Neural cell (in vitro differentiated cells): ENCODE data around the gene IFI6. TPM values are rescaled to one million over a fixed set of nuclear protein-coding genes. Genes with fewer than 3 reads are reported as not detected.

Experiments
- H2AFZ ChIP-seq: fragments of 200-600, 300-800 bp; sonication (generic), shearing (Covaris generic); 2 replicates; pipeline ENCODE4 v1.6.0; 2014; ENCODE audit warnings: low read depth, mild to moderate bottlenecking, antibody characterized with exemption, low read length, moderate library complexity
- H3F3A ChIP-seq: fragments of 200-600 bp; shearing (Covaris generic); 2 replicates; pipeline ENCODE4 v1.6.1; 2016; ENCODE audit warnings: mild to moderate bottlenecking, moderate library complexity, mixed read lengths, antibody characterized with exemption, low read length; ENCODE audit not compliant: insufficient read depth, poor library complexity, severe bottlenecking
- H3K27ac ChIP-seq: fragments of 200-600, 300-800 bp; sonication (generic), shearing (Covaris generic); 2 replicates; pipeline ENCODE4 v1.5.1; 2014; ENCODE audit warnings: mild to moderate bottlenecking, low read length, moderate library complexity
- H3K27me3 ChIP-seq: fragments of 300-800, 200-600 bp; sonication (generic), shearing (Covaris generic); 2 replicates; pipeline ENCODE4 v1.6.0; 2014; ENCODE audit warnings: mild to moderate bottlenecking, low read depth, low read length, moderate library complexity; ENCODE audit not compliant: insufficient read depth
- H3K36me3 ChIP-seq: fragments of 300-800, 200-600 bp; sonication (generic), shearing (Covaris generic); 2 replicates; pipeline ENCODE4 v1.5.1; 2014; ENCODE audit warnings: mild to moderate bottlenecking, antibody characterized with exemption, low read length, moderate library complexity; ENCODE audit not compliant: insufficient read depth
- H3K4me2 ChIP-seq: fragments of 300-800, 200-600 bp; sonication (generic), shearing (Covaris generic); 2 replicates; pipeline ENCODE4 v1.6.0; 2014; ENCODE audit warnings: mild to moderate bottlenecking, low read length
- H3K4me3 ChIP-seq: fragments of 300-800, 200-600 bp; sonication (generic), shearing (Covaris generic); 2 replicates; pipeline ENCODE4 v1.5.1; 2014; ENCODE audit warnings: mild to moderate bottlenecking, low read length, moderate library complexity
- H3K79me2 ChIP-seq: fragments of 200-600 bp; shearing (Covaris generic); replicated peaks from 2 replicates; pipeline ENCODE4 v1.6.0; 2014; ENCODE audit warnings: mild to moderate bottlenecking, low read length, moderate library complexity; ENCODE audit not compliant: insufficient read depth
- H3K9ac ChIP-seq: fragments of 300-800, 200-600 bp; sonication (generic), shearing (Covaris generic); 2 replicates; pipeline ENCODE4 v1.6.1; 2016; ENCODE audit warnings: mild to moderate bottlenecking, low read length, mixed read lengths
- H3K9me2 ChIP-seq: fragments of 200-600 bp; shearing (Covaris generic); 2 replicates; pipeline ENCODE4 v1.6.1; 2016; ENCODE audit warnings: mild to moderate bottlenecking, low read length, mixed read lengths; ENCODE audit not compliant: insufficient read depth
- H3K9me3 ChIP-seq: fragments of 200-600, 300-800 bp; sonication (generic), shearing (Covaris generic); 2 replicates; pipeline ENCODE4 v1.6.1; 2016; ENCODE audit warnings: mild to moderate bottlenecking, mixed run types, low read length, moderate library complexity, mixed read lengths
- H4K20me1 ChIP-seq: fragments of 200-600 bp; shearing (Covaris generic); 2 replicates; pipeline ENCODE4 v1.6.1; 2016; ENCODE audit warnings: mild to moderate bottlenecking, mixed run types; ENCODE audit not compliant: insufficient read depth
- EP300 ChIP-seq: fragments of 450-650 bp; conservative IDR thresholded peaks from 2 replicates; pipeline ENCODE4 v1.6.1; 2014; ENCODE audit warnings: antibody characterized with exemption, mild to moderate bottlenecking, moderate library complexity; ENCODE audit not compliant: poor library complexity, severe bottlenecking
- EZH2 ChIP-seq: fragments of 200-600, 300-800 bp; shearing (Covaris generic), sonication (generic); IDR thresholded peaks from 2 replicates; pipeline ENCODE4 v1.6.1; 2014; ENCODE audit warnings: antibody characterized with exemption, low read length, borderline replicate concordance, mild to moderate bottlenecking; ENCODE audit not compliant: insufficient read depth, poor library complexity, severe bottlenecking
- MXI1 ChIP-seq: fragments of 450-650 bp; conservative IDR thresholded peaks from 2 replicates; pipeline ENCODE4 v1.6.1; 2014; ENCODE audit warnings: antibody characterized with exemption, mild to moderate bottlenecking; ENCODE audit not compliant: poor library complexity, severe bottlenecking
- POLR2AphosphoS5 ChIP-seq: IDR thresholded peaks from 2 replicates; pipeline ENCODE4 v1.6.1; 2012
- RAD21 ChIP-seq: fragments of 450-650 bp; conservative IDR thresholded peaks from 2 replicates; pipeline ENCODE4 v1.6.1; 2014; ENCODE audit warnings: antibody characterized with exemption, mild to moderate bottlenecking, moderate library complexity
- SMC3 ChIP-seq: fragments of 450-650 bp; conservative IDR thresholded peaks from 2 replicates; pipeline ENCODE4 v1.6.1; 2014; ENCODE audit warnings: antibody characterized with exemption, mild to moderate bottlenecking, moderate library complexity; ENCODE audit not compliant: poor library complexity
- TAF1 ChIP-seq: IDR thresholded peaks from 2 replicates; pipeline ENCODE4 v1.6.1; 2012; ENCODE audit warnings: low read depth
- polyA plus RNA-seq: library from polyadenylated mRNA; depleted of rRNA; stranded (reverse); fragments of >200 nt; gene quantifications from 2 replicates; pipeline ENCODE4 v1.2.3, GENCODE V29; 2014
- TF ChIP-seq, protein P1 (sequence below): fragments of 450-650 bp; IDR thresholded peaks from 2 replicates; pipeline ENCODE4 v1.5.1; 2014; ENCODE audit warnings: antibody characterized with exemption, mild to moderate bottlenecking, moderate library complexity; ENCODE audit not compliant: poor library complexity, severe bottlenecking
- TF ChIP-seq, protein P2 (sequence below): IDR thresholded peaks from 2 replicates; pipeline ENCODE4 v1.6.1; 2012; ENCODE audit warnings: borderline replicate concordance

Gene IFI6
- polyA plus RNA-seq, 1 donor from 2014 or later = 0.35 TPM

DNA sequence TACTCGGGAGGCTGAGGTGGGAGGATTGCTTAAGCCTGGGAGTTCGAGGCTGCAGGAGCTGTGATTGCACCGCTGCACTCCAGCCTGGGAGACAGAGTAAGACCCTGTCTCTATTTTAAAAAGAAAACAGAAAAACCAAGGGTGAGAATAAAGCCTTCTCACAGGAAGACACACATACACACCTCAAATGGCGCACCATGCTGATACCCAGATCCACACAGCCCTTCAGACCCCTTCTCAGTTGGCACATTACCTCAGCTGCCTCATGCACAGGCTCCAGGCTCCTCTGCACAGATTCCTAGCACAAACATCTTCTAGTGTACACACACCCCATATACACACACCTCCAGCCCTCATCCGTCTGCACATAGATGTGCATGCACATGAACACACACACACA lies 44.9 kb downstream of the IFI6 start:
- H2AFZ ChIP-seq = no peak overlapping the region
- no peak overlapping the region for H3K27ac ChIP-seq
- no peak overlapping the region for H3K9ac ChIP-seq
- H3K4me3 ChIP-seq = no peak overlapping the region
- H3K9me3 ChIP-seq = no peaks in the 10 kb centered on the region
- no peaks in the 10 kb centered on the region for H3F3A ChIP-seq
- TF ChIP-seq, protein P1, sequence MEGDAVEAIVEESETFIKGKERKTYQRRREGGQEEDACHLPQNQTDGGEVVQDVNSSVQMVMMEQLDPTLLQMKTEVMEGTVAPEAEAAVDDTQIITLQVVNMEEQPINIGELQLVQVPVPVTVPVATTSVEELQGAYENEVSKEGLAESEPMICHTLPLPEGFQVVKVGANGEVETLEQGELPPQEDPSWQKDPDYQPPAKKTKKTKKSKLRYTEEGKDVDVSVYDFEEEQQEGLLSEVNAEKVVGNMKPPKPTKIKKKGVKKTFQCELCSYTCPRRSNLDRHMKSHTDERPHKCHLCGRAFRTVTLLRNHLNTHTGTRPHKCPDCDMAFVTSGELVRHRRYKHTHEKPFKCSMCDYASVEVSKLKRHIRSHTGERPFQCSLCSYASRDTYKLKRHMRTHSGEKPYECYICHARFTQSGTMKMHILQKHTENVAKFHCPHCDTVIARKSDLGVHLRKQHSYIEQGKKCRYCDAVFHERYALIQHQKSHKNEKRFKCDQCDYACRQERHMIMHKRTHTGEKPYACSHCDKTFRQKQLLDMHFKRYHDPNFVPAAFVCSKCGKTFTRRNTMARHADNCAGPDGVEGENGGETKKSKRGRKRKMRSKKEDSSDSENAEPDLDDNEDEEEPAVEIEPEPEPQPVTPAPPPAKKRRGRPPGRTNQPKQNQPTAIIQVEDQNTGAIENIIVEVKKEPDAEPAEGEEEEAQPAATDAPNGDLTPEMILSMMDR = no peak
- no peak for TF ChIP-seq TAF1
- no peak for TF ChIP-seq SMC3
- TF ChIP-seq EP300 = no peak
- TF ChIP-seq, protein P2, sequence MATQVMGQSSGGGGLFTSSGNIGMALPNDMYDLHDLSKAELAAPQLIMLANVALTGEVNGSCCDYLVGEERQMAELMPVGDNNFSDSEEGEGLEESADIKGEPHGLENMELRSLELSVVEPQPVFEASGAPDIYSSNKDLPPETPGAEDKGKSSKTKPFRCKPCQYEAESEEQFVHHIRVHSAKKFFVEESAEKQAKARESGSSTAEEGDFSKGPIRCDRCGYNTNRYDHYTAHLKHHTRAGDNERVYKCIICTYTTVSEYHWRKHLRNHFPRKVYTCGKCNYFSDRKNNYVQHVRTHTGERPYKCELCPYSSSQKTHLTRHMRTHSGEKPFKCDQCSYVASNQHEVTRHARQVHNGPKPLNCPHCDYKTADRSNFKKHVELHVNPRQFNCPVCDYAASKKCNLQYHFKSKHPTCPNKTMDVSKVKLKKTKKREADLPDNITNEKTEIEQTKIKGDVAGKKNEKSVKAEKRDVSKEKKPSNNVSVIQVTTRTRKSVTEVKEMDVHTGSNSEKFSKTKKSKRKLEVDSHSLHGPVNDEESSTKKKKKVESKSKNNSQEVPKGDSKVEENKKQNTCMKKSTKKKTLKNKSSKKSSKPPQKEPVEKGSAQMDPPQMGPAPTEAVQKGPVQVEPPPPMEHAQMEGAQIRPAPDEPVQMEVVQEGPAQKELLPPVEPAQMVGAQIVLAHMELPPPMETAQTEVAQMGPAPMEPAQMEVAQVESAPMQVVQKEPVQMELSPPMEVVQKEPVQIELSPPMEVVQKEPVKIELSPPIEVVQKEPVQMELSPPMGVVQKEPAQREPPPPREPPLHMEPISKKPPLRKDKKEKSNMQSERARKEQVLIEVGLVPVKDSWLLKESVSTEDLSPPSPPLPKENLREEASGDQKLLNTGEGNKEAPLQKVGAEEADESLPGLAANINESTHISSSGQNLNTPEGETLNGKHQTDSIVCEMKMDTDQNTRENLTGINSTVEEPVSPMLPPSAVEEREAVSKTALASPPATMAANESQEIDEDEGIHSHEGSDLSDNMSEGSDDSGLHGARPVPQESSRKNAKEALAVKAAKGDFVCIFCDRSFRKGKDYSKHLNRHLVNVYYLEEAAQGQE = no peak
- TF ChIP-seq RAD21 = no peak
- no peak for TF ChIP-seq POLR2AphosphoS5
- TF ChIP-seq EZH2 = no peak
- TF ChIP-seq MXI1 = no peak
- H3K4me2 ChIP-seq = no peak overlapping the region
- no peaks in the 10 kb centered on the region for H3K36me3 ChIP-seq
- H3K79me2 ChIP-seq = no peaks in the 10 kb centered on the region
- no peaks in the 10 kb centered on the region for H3K27me3 ChIP-seq
- no peaks in the 10 kb centered on the region for H3K9me2 ChIP-seq
- H4K20me1 ChIP-seq = no peaks in the 10 kb centered on the region

DNA sequence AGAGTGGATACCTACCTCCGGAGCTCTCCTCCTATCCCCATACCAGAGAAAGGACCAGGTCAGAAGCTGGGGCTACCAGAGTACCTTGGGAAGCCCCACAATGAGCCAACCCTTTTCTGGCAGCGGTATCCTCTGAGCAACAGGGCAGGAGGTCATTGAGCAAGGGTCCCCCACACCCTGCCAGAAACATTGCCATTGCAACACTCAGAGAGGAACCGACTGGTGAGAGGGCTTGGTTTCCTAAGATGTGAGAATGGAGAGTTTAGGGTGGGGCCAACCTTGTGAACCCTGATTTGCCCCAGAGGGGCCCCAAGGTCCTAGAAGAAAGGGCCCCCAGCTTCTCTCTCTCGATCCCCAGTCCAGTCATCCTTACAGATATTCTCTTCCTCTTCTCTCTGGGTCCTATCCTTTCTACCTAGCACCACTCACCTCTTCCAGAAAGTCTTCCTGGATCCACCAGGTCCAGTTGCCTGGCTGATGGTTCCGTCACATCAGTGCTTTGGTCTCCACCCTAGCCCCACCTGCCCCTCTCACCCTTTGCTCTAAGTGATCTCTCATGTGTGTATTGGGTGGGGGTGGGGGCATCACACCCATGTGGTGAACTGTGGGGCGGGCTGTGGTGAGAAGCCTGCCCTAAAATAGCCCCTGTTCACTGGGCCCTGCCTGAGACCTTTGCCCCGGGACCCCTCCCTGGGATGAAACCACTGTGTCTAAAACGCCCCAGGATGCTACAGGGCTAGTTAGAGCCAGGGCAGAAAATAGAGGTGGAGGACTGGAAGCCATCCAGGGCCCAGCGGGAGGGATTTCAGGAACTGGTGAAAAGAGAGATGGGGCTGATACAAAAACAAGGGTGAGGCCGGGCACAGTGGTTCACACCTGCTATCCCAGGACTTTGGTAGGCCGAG lies 45.7 kb downstream of the IFI6 start:
- Histone ChIP-seq H3K9me2 (no peaks in the 10 kb centered on the region), H3K9me3 (no peaks in the 10 kb centered on the region), H4K20me1 (no peaks in the 10 kb centered on the region), H2AFZ (no peak overlapping the region), H3K27me3 (no peaks in the 10 kb centered on the region), H3K9ac (no peak overlapping the region), H3F3A (no peaks in the 10 kb centered on the region), H3K4me2 (no peak overlapping the region), H3K36me3 (no peaks in the 10 kb centered on the region), H3K27ac (no peak overlapping the region), H3K4me3 (no peak overlapping the region), H3K79me2 (no peaks in the 10 kb centered on the region)
- TF ChIP-seq TAF1 (no peak), RAD21 (no peak), POLR2AphosphoS5 (no peak), EP300 (no peak), EZH2 (no peak), MXI1 (no peak)
- TF ChIP-seq, protein P1 = no peak
